Measurements from ENCODE around the gene CDCA5.

DNA sequence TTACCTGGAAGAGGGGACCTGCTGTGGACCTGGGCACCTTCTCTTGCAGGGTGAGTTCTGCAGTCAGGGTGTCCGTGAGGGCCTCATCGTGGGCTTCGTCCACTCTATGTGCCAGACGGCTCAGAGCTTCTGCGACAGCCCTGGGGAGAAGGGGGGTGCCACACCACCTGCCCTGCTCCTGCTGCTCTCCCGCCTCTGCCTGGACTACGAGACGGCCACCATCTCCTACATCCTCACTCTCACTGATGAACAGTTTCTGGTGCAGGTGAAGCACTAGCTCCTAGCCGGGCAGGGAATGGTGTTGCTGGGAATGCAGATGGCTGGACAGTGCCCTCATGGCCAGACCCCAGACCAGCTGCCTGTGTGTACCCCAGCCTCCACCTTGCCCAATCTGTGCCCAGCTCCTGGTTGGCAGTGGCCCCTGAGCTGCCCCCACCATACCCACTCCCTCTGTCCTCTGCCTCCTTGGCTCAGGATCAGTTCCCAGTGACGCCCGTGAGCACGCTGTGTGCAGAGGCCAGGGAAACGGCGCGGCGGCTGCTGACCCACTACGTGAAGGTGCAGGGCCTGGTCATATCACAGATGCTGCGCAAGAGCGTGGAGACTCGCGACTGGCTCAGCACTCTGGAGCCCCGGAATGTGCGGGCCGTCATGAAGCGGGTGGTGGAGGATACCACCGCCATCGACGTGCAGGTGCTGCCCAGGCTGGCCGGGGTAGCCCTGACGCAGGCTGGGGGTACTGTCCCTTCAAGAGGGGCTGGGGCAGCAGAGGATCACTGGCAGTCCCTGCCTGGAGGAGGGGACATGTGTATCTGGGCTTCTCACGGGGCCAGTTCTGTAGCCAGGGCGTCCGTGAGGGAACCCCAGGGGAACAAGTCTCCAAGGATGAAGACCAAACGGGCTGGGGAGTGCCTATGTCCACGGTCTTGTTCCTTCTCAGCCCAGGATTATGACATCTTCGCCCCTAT is 25.7 kb upstream of the CDCA5 start:
- TF ChIP-seq, protein P1, sequence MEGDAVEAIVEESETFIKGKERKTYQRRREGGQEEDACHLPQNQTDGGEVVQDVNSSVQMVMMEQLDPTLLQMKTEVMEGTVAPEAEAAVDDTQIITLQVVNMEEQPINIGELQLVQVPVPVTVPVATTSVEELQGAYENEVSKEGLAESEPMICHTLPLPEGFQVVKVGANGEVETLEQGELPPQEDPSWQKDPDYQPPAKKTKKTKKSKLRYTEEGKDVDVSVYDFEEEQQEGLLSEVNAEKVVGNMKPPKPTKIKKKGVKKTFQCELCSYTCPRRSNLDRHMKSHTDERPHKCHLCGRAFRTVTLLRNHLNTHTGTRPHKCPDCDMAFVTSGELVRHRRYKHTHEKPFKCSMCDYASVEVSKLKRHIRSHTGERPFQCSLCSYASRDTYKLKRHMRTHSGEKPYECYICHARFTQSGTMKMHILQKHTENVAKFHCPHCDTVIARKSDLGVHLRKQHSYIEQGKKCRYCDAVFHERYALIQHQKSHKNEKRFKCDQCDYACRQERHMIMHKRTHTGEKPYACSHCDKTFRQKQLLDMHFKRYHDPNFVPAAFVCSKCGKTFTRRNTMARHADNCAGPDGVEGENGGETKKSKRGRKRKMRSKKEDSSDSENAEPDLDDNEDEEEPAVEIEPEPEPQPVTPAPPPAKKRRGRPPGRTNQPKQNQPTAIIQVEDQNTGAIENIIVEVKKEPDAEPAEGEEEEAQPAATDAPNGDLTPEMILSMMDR (conservative IDR thresholded peaks at IDR 0.05 in 1 of 2, IDR thresholded peaks at IDR 0.05 in 1 of 2; ENCODE audit: low read depth in 1 of 2, low read length in 2 of 2), result no peak
- no peak for TF ChIP-seq EZH2 (IDR thresholded peaks at IDR 0.05; ENCODE audit: low read length, missing control alignments)

Data from fibroblast of lung (primary cell).